Embryonic facial prominence (tissue), 1 donor: Measurements from ENCODE around the gene CBLB.
A peak's percentile ranks its signal among the peaks of the same experiment; 100 is the strongest.

Source experiments
- DNase-seq: peaks from one replicate; pipeline ENCODE4 v3.0.0-alpha.2; 2016; ENCODE audit errors: extremely low spot score

CBLB gene

DNA sequence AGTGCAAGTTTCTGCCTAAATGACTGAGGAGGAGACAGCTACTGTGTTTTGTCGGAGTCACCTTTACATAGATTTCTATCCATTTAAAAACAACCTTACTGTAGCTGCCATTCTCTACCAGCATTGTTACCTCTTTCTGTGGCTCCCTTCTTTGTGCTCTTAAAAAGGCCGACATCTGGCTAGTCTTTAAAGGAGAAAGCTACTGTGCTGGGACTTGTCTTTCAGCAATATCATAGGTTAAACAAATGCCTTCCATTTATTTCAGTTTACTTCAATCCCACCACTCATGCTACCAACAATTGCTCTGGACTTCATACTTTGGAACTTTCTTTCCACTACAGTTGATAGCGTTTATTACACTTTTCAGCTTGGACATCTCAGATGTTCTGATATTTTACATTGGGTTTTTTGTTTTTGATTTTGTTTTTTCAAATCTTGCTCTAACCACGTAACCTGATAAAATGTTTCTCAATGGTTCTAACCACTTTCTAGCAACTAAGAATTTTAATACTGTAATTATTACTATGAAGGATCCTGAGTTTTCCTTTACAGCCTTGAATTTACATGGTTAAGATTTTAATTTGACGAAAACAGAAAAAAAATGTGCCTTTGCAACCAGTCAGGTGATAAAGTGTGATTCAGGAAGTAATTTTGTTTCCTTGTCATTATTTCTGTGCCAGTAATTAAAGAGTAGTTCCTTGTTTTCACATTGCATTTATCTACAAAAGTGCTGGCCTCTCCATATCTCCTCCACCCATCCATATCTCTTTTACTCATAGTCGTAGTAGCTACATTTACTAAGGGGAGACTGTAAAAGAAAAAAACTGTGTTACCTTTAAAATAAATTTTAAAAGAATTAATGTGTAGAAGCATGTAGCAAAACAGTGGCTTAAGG, 1.3 kb upstream of the CBLB start:
- DNase-seq = no peak

DNA sequence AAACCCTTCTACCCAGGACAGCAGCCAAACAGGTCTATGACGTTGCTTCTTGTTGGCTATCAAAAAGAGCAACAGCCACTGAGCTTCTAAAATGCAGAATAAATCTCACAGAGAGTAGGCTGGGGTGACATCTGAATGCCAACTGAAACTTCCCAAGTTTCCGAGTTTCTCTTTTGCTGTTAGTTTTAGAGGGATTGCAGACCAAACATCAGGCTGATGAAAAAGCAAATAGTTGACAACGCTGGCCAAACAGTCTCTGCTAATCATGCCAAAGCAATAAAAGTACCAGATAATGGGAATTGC, 670 bp upstream of the CBLB start:
- no peak for DNase-seq

DNA sequence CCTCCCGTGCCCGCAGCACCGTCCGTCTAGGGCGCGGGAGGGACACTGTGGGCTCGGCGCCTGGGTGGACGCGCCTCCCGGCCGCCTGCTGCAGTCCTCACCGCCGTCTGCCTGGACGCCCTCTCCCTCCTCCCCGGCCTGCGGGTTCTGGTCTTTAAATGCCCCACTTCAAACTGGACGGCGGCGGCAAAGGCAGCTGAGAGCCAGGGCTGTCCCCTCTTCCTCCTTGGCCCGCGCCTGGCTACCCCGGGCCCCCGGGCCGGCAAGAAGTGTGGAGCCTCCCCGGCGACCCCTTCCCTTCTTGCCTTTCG, 426 bp downstream of the CBLB start:
- DNase-seq = no peak

DNA sequence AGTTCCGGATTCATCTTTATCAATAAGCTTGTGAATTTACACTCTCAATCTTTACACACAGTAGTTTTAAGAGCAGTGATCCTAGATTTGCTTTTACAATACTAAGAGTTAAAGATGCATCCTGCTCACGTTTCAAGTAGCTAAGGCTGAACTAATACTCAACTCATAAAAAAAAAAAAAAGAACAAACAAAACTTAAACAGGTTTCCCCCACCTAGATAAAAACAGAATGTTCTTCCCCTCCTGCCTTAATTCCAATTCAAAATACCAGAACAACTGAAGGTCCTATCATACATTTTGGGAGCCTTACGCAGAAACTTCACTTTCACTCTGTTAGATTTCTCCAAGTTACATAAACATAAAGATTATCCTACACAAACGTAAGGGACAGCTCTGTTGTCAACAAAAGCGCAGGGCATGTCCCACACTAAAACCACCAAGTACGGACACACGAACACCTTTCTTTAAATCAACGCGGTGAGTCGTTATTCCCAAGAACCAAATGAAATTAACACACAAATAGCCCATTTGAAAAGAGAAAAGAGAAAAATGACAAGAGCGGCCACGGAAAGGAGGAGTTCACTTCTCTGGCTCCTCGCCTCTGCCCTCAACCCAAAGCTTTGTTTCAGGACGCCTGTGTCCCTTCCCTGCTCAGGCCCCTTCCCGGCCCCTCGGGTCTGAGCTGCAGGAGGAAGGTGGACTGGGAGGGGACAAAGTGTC, 941 bp downstream of the CBLB start:
- peak; percentile 23 for DNase-seq

DNA sequence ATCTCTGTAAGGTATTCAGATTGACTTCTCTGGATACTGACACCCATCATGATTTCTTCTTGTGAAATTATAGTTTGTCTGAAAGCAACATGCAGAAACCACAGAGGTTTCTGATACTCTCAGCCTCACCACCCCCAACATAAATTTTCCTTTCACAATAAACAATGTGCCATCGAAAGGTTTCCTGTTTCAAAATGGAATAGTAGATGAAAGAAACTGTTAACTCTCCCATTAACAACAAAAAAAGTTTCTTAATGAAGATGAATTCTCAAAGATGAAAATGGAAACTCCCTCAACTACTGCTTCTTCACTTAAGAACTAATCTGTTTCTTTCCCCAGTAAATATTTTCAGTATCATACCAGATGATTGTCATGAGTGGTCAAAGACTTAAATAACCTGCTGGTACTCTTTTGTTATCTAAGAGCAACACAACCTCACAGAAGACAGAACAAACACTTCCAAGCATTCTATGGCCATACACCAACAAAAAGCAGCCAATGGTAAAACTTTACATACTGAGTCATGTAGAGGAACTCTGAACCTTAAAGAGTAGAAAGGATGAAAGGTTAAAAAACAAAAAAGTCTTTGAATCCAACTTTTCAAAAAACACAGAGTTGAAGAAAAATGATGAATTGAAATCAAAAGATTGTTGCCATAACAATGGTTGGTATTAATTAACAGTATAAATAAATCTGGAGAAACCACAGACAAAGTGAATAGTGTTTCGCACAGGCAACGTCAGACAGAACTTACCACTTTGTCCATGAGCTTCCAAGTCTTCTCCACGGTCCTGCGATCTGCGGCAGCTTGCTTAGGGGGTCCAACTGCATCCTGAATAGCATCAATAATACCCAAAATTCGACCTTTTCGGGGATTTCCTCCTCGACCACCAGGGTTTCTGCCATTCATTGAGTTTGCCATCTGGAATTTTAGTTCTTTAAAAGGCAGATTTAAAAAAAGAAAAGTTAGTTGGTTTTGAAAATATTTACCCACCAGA, 1.9 kb downstream of the CBLB start:
- DNase-seq = no peak

DNA sequence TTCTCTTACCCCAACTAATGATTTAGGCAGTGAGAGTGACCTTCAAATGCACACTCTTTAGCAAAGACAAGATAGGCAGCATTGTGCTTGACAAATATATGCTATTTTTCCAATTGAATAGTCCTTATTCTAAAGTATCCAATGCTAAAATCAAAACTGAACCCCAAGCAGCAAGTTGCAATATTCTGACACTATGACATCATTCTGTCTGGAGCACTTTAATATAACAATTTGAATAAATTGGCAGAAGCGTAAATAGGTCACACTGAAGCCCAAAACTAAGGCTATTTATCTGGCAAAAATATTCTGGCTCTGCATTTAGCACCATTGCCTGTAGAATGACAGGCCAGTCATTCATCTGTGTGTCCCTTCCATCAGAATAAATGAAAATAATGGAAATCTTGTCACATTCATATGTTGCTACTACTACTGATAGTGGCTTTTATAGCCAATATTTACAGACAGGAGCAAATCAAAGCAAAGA, 2.9 kb downstream of the CBLB start:
- DNase-seq = no peak

DNA sequence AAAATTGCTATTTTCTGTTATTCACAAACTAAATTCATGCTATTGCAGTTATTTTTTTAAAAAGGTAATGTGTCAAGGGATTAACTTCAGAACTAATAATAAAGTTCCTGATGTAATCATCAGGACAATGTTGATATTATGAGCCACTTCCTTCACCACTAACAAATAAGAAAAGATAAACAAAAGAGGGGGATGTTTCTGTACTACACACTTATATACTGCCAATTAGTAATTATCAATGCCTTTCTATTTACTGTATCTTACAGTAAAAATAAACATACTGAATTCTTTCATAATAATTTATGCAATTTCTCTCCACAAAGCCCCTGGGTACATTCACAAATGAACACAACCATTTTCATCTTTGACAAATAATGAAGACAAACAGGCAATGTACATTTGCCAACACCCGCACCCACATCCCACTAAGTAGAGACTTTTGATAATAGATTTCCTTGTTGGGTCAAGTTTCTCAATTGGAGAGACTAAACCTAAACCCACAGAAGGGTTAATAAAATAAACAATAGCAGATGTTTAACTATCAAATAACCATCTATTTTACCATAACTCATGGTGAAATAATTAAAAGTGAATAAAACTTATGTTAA, 3.7 kb downstream of the CBLB start:
- no peak for DNase-seq

DNA sequence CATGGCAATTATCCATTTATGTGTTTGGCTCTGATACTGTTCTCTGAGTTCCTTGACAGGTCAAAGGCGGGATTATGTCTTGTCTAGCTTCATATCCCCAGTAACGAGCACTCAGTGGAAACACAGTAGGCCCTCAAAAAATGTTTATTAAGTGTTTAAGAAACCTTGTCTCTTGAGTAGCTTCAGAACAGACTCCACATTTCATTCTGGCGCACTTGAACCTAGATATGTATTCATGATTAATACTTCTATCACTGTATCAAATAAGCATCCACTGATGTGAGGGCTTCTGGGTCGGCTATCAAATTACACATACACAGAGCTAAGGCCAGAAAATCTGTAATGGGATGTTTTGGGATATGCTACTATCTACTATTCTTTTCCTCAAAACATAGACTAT, 4.6 kb downstream of the CBLB start:
- no peak for DNase-seq

DNA sequence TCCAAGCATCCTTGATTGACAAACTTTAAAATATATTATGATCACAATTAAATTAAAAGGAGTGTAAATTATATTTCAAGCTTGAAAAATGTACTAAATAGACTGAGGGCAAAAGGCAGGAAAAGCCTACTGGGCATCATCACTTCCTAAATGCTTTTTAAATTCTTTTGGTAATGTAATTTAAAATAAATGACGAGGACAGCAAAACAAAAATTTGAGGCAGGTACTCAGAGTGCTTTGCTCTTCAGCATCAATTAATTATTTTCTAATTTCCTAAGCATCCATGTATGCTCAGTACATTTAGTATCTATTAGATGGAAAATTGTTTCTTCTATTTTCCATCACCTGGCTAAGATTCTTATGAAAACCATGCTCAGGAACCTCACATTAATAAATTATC, 5.2 kb downstream of the CBLB start:
- no peak for DNase-seq

DNA sequence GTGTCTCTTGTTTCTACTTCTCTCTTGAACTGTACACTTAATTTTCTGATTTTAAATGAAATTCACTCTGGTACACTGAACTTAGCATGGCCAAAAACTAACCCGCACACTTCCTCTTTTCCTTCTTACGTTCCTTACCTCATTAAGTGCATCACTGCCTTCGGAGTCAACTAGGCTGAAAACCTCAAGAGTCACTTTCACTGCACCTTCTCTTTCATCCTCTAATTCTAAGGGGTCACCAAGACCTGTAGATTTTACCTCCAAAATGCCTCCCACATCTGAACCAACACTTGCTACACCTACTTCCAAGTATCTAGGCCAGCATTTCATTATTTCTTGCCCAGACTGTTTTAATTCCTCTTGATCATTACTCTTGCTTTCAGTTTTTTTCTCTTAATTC, 6.6 kb downstream of the CBLB start:
- DNase-seq = no peak

DNA sequence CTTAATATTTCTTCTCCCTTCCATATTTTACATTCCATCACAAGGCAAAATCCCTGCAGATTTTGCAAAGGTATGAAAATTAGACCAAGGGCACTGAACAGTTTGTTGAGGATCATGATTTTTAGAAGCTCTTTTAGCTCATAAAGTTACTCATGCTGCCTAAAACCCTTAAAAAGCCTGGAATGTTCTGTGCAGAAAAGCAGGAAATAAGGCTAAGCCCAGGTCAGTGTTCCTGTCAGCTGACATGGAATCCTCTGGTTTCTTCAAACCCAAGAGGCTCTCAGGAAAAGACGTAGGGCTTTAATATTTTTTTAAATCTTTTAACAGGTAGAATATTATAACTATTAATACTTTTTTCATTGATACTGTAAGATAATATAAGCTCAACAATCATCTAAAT, 8.2 kb downstream of the CBLB start:
- no peak for DNase-seq

DNA sequence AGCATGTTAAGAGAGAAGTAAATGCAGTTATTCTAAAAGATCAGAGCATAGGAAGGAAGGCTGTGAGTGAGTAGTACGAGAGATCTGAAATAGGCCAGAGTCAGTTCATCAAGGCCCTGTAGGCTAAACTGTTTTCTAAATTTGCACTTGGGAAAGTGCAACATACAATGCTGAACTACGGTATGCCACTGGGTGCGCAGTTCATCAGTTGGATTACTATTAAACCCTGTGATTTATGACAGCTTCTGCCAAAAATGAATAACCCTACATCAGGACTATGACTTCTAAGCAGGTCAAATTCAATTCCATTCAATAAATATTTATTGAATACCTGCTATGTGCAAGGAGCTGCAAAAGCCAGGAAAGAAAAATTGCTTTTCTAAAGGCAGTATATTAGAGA, 10.8 kb downstream of the CBLB start:
- DNase-seq = no peak

DNA sequence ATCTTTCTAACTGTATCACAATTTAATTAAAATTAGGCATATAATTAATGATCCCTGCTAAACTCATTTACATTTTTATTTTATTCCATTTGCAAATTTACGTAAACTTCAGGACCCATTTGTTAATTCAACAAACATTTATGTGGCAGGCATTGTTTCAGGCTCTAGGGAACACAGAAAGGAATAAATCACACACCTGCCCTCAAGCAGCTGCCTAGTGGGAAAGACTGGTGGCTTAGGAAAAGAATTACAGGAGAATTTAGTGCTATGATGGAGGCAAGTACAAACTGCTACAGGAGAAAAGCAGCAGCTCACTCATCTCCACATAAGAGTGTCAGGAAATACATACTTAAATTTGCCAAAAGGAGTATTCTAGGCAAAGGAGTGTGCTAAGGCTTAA, 11.2 kb downstream of the CBLB start:
- DNase-seq = no peak

DNA sequence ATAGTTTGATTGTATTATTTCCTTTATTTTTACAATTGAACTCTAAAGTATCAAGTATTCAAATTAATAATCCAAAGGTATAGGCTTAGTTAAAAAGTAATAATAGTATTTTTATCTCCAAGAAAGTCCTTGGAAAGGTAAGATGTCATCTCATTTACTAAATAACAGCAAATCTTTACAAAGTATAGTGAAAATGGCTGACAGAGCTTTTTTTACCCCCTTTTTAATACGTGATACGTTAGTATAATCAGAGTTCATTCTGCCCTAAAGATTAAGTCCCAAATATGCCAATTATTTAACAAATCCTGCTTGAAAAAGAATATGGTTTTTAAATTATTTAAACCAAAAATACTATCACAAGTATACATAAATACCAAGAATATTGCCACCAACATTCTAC, 12.2 kb downstream of the CBLB start:
- DNase-seq = no peak

DNA sequence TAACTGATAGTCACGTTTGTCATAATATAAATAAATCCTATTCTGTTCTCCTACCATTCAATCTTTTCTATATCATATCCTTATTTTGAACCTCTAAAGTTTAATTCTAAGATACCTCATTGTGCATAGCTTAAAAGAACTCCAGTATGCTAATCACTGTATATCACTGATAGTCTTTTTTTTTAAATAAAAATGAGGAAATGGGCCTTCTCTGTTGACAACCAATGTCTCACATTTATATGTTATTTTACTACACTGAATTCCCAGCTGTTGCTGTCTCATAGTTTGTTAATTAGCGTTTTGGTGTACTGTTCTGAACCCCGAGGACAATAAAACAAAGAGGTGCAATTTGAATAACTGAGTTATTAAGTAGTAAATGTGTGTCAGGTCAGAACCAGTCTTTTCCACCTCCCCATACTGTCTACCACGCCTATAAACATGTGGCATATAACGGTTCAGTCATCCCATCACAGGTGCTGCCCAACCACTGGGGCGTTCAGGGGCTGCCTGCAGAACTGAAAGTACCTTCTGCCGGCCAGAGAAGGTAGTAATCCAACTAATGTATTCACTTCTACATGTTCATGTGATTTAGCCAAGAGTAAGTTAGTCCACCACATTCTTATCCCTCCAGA, 14.9 kb downstream of the CBLB start:
- no peak for DNase-seq

DNA sequence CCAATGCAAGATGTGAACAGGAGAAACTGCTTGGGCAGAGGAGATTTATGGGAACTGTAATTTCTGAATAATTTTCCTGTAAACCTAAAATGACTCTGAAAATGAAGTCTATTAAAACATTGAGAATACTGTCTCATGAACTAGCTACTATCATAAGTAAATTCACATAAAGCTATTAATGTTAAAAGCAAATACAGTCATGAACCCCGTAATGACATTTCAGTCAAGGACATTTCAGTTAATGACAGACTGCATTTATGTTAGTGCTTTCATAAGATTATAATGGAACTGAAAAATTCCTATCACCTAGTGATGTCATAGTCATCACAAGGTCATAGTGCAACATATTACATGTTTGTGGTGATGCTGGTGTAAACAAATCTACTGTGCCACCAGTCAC, 17.2 kb downstream of the CBLB start:
- no peak for DNase-seq

DNA sequence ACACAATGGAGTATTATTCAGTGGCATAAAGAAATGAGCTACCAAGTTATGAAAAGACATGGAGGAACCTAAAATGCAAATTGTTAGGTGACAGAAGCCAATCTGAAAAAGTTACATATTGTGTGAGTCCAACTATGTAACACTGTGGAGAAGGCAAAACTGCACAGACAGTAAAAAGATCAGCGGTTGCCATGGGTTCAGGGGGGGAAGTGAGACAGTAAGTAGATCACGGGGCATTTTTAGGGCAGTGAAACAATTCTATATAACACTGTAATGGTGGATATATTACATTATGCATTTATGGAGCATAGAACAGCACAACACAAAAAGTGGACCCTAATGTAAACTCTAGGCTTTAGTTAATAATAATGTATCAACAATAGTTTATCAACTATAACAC, 17.6 kb downstream of the CBLB start:
- DNase-seq = no peak

DNA sequence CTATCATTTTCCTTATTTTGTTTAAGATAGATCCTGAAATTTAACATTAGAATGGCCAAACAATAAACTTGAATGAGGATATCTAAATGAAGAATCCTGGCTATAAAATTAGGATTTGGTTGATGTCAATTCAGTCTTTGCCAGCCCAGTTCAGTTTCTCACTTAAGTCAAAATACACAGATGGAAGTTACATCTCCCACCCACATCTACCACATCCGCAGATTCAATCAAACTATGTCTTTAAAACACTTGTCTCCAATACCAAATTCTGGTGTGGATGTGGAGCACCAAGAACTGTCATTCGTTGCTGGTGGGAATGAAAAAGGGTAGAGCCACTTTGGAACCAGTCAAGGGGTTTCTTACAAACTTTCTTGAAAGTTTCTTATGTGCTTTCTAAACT, 18.2 kb downstream of the CBLB start:
- no peak for DNase-seq

DNA sequence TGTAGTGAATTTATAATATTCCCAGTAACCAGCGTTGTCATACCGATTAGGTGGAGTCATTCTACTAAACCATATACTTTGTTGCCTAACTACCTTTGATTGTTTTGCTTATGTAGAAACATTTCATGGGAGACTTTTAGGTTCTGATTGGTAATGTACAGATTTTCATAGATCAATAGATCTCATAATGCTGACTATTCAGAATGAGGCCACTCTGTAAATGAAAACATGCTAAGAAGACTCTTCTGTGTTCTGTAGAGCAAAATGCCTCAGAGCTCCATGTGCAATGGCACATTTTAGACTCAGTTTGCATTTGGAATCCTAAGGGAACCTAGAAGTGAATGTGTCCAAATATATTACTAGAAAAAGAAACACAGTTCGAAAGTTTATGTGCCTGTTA, 20.0 kb downstream of the CBLB start:
- DNase-seq = no peak

DNA sequence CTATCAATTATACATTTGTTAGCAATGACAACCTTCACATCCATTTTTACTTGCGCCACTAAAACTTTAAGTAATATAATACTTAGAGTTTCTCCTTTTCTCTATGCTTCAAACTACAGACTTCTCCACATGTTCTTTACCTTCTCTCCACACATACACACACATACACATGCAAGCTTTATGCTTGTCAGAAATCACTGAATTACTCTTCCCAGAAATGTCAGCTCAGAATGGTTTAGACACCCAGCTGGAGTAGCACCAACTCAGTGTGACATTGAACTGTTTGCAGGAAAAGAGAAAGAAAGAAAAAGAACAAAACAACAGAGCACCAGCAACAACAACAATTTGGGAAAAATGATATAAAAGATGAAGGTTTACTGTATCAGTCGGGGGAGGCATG, 20.9 kb downstream of the CBLB start:
- no peak for DNase-seq

DNA sequence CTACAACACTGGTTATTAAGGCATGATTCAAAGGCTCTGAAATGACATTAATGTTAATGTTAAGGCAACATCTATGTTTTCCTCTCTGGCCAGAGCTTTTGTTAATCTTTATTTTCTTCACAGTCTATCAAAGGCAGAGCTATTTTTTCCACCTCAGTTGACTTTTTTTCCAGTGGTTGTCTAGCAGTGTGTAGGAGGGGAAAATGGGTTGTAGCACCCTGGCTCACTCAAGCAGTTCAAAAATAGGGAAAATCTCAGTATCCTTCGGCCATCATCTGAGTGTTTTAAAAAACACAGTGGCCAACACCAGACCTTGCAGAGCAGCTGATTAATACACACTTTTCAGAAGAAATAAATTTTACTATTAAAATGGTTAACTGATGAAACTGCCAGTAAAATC, 21.4 kb downstream of the CBLB start:
- no peak for DNase-seq

DNA sequence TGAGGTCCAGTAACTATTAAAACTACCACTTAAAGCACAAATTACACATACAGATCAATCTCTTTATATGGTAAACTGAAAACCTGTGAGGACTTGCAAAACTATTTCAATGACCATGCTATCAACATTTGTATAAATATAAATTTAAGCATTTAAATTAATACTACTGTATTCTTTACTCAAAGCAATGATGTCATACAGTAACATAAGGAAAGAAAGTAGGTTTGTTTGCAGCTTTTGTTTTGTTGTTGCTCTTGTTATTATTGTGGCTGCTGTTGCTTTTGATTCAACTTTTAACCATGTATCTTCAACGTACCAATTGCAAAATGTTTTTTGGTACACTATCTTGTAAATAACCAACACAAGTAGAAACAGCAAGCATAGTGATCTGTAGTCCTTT, 22.0 kb downstream of the CBLB start:
- DNase-seq = no peak
